DOHH2 (cell line): Measurements from ENCODE around the gene THBS2.

ENCODE experiments used
- CTCF ChIP-seq: fragments of 200-600 bp; sonication (generic); IDR thresholded peaks from one replicate; pipeline ENCODE4 v1.5.1; 2014; ENCODE audit warnings: antibody characterized with exemption, mild to moderate bottlenecking, low read depth, low read length; ENCODE audit not compliant: poor library complexity, severe bottlenecking
- EZH2phosphoT487 ChIP-seq: fragments of 200-600 bp; sonication (generic); IDR thresholded peaks from 2 replicates; pipeline ENCODE4 v1.6.1; 2017; ENCODE audit warnings: borderline replicate concordance, mild to moderate bottlenecking, antibody characterized with exemption, low read length, moderate library complexity, mixed read lengths

- TF ChIP-seq CTCF: no peak
- no peak for TF ChIP-seq EZH2phosphoT487
Measured at GRCh38 chr6:169225131-169225576, 28.5 kb downstream of the THBS2 start.
